ENCODE measurements around the gene ITGB2. TPM values are rescaled to one million over a fixed set of nuclear protein-coding genes. Genes with fewer than 3 reads are reported as not detected.

ITGB2 gene
- total and polyA plus RNA-seq, 7 donors = 2.5 to 11.7 (median 8.3) TPM

DNA sequence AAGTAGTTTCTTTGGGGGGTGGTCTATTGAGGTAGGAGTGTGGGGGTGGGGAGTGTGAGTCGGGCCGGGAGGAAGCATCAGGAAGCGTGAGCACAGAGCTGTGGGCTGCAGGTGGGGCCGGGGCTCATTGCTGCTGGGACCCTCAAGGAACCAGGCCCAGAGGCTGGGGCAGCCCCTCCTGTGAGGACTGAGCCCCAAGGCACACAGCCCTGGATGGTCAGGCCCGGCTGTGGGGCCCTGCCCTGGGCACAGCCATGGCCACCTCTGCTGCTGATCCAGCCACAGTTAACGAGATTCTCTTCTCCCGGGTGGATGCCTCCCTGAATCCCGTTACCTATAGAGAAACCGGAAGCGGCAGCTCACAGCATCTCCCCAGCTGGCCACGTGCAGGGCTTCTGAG is 79.9 kb downstream of the ITGB2 start:
- peaks cover 13% of the 10 kb centered on the region for H3K4me1 ChIP-seq
- ATAC-seq (no peak), DNase-seq (no peak)
- no peak overlapping the region for H3K27ac ChIP-seq
- H3K4me3 ChIP-seq = no peak overlapping the region
- intact Hi-C loops (cut with DNase I) = no loop called here
- 79 to 82% (median 81%) methylated on average over 11 of the region's 11 CpGs for WGBS, 3 donors
- H3K36me3 ChIP-seq (ENCODE audit: insufficient read depth in 1 of 2, low read depth in 1 of 2) = no peaks in the 10 kb centered on the region
- TF ChIP-seq, protein P1, sequence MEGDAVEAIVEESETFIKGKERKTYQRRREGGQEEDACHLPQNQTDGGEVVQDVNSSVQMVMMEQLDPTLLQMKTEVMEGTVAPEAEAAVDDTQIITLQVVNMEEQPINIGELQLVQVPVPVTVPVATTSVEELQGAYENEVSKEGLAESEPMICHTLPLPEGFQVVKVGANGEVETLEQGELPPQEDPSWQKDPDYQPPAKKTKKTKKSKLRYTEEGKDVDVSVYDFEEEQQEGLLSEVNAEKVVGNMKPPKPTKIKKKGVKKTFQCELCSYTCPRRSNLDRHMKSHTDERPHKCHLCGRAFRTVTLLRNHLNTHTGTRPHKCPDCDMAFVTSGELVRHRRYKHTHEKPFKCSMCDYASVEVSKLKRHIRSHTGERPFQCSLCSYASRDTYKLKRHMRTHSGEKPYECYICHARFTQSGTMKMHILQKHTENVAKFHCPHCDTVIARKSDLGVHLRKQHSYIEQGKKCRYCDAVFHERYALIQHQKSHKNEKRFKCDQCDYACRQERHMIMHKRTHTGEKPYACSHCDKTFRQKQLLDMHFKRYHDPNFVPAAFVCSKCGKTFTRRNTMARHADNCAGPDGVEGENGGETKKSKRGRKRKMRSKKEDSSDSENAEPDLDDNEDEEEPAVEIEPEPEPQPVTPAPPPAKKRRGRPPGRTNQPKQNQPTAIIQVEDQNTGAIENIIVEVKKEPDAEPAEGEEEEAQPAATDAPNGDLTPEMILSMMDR (IDR thresholded peaks at IDR 0.05) = no peak
- H3K27me3 ChIP-seq (ENCODE audit: insufficient read depth in 3 of 3, low read length in 2 of 3) = peaks cover 0 to 35% (median 0%) of the 10 kb centered on the region in 3 donors
- H3K9me3 ChIP-seq = no peaks in the 10 kb centered on the region

- no peak for DNase-seq
- 86 to 91% (median 87%) methylated on average over 9 of the region's 9 CpGs for WGBS, 3 donors
Measured at GRCh38 chr21:44838951-44839350, 81.7 kb downstream of the ITGB2 start.

GRCh38 chr21:44838039-44838895 is 82.4 kb downstream of the ITGB2 start:
- peak in 3 of 4 donors; percentile 10 to 18 (median 12) for ATAC-seq

More at GRCh38 chr21:44838951-44839350, 81.7 kb downstream of the ITGB2 start:
- peaks cover 9% of the 10 kb centered on the region for H3K4me1 ChIP-seq
- peaks cover 0 to 28% (median 0%) of the 10 kb centered on the region in 3 donors for H3K27me3 ChIP-seq (ENCODE audit: insufficient read depth in 3 of 3, low read length in 2 of 3)
- TF ChIP-seq, protein P1 (IDR thresholded peaks at IDR 0.05) = no peak
- no peaks in the 10 kb centered on the region for H3K9me3 ChIP-seq
- intact Hi-C loops (cut with DNase I) = no loop called here
- H3K4me3 ChIP-seq = no peak overlapping the region
- H3K27ac ChIP-seq = no peak overlapping the region
- no peaks in the 10 kb centered on the region for H3K36me3 ChIP-seq (ENCODE audit: insufficient read depth in 1 of 2, low read depth in 1 of 2)
- ATAC-seq = no peak

DNA sequence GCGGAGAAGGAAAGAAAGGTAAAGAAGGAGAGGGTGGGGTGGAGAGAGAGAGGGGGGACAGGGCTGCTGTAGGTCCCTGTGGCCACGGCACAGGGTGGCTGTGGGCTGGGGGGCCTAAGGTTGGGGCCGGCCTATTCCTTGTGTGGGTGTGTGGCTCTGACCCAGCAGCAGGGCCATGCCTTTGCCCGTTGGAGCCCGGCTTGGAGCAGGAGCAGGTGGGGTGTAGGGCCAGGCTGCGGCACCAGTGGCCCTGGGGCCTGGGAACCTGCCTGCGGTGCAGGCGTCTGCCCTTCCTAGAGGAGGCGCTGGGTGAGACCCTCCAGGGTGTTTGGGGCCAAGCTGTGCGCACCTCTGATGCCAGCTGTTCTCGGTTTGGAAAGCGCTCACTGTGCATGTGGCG is 83.2 kb downstream of the ITGB2 start:
- intact Hi-C loops (cut with DNase I) = no loop called here
- Histone ChIP-seq H3K27ac (no peak overlapping the region), H3K9me3 (no peaks in the 10 kb centered on the region), H3K4me3 (no peak overlapping the region), H3K4me1 (peaks cover 9% of the 10 kb centered on the region), H3K27me3 (ENCODE audit: insufficient read depth in 3 of 3, low read length in 2 of 3) (peaks cover 0 to 14% (median 0%) of the 10 kb centered on the region in 3 donors), H3K36me3 (ENCODE audit: insufficient read depth in 1 of 2, low read depth in 1 of 2) (no peaks in the 10 kb centered on the region)
- peak in 2 of 4 donors; percentile 9 to 39 for ATAC-seq
- TF ChIP-seq, protein P1 (IDR thresholded peaks at IDR 0.05) = no peak
- peak in 1 of 2 donors; percentile 26 for DNase-seq
- 64 to 75% (median 67%) methylated on average over 11 to 13 of the region's 13 CpGs for WGBS, 3 donors

More at GRCh38 chr21:44838039-44838895, 82.4 kb downstream of the ITGB2 start:
- Histone ChIP-seq H3K36me3 (ENCODE audit: insufficient read depth in 1 of 2, low read depth in 1 of 2) (no peaks in the 10 kb centered on the region), H3K4me1 (peaks cover 9% of the 10 kb centered on the region), H3K27me3 (ENCODE audit: insufficient read depth in 3 of 3, low read length in 2 of 3) (peaks cover 0 to 22% (median 0%) of the 10 kb centered on the region in 3 donors), H3K4me3 (no peak overlapping the region), H3K9me3 (no peaks in the 10 kb centered on the region), H3K27ac (no peak overlapping the region)
- intact Hi-C loops (cut with DNase I) = no loop called here
- WGBS, 3 donors = 73 to 81% (median 80%) methylated on average over 23 to 30 of the region's 30 CpGs
- TF ChIP-seq, protein P1 (IDR thresholded peaks at IDR 0.05) = no peak
- DNase-seq = peak in 1 of 2 donors; percentile 23
